CD14-positive monocyte (primary cell): ENCODE results near the gene TAS1R2. TPM values are rescaled to one million over a fixed set of nuclear protein-coding genes. Genes with fewer than 3 reads are reported as not detected.

ENCODE experiments used
- DNase-seq, 3 donors: peaks; one replicate each; pipeline ENCODE4 v3.0.0-alpha.2; 2011 to 2022
- H2AFZ ChIP-seq: 2 replicates; pipeline ENCODE4 v1.6.0; 2012; ENCODE audit warnings: mild to moderate bottlenecking, low read depth, low read length, inconsistent platforms; ENCODE audit not compliant: insufficient read depth, poor library complexity, severe bottlenecking
- H3K27ac ChIP-seq, 2 donors: 1 replicate in 1 of 2; 2 replicates in 1 of 2; pipeline ENCODE4 v1.5.1; 2012 to 2013; ENCODE audit warnings: low read length in 2 of 2, control low read depth in 1 of 2, inconsistent platforms in 1 of 2, low read depth in 1 of 2, mild to moderate bottlenecking in 1 of 2
- H3K27me3 ChIP-seq, 2 donors: one replicate each; pipeline versions ENCODE4 v1.6.0 to v1.6.1; 2011 to 2013; ENCODE audit warnings: low read length in 2 of 2; ENCODE audit not compliant: control insufficient read depth in 2 of 2, insufficient read depth in 2 of 2
- H3K36me3 ChIP-seq, 2 donors: replicated peaks in 1 of 2; 1 replicate in 1 of 2; 2 replicates in 1 of 2; pipeline versions ENCODE4 v1.5.1 to v1.6.1; 2012 to 2013; ENCODE audit warnings: low read length in 2 of 2, control low read depth in 1 of 2, inconsistent platforms in 1 of 2, mild to moderate bottlenecking in 1 of 2; ENCODE audit not compliant: insufficient read depth in 2 of 2, control insufficient read depth in 1 of 2
- H3K4me1 ChIP-seq, 2 donors: 1 replicate in 1 of 2; 2 replicates in 1 of 2; pipeline versions ENCODE4 v1.5.1 to v1.6.1; 2012 to 2013; ENCODE audit warnings: low read length in 2 of 2, control low read depth in 1 of 2, inconsistent platforms in 1 of 2, mild to moderate bottlenecking in 1 of 2, moderate library complexity in 1 of 2; ENCODE audit not compliant: insufficient read depth in 2 of 2, control insufficient read depth in 1 of 2
- H3K4me2 ChIP-seq: replicated peaks from 2 replicates; pipeline ENCODE3; 2012; ENCODE audit warnings: low read length, moderate library complexity, mild to moderate bottlenecking; ENCODE audit not compliant: poor library complexity, severe bottlenecking; ENCODE audit errors: extremely low read depth
- H3K4me3 ChIP-seq, 3 experiments: fragments of 200-600 bp in 1 of 3; sonication (generic) in 1 of 3; replicated peaks in 1 of 3; 1 replicate in 2 of 3; 2 replicates in 1 of 3; pipeline ENCODE4 v1.5.1; 2011 to 2013; ENCODE audit warnings: low read length in 3 of 3, mild to moderate bottlenecking in 3 of 3, control low read depth in 2 of 3, low read depth in 2 of 3, inconsistent platforms in 1 of 3, moderate library complexity in 1 of 3
- H3K79me2 ChIP-seq: 2 replicates; pipeline ENCODE4 v1.6.0; 2012; ENCODE audit warnings: mild to moderate bottlenecking, control low read depth, inconsistent platforms, low read length, moderate library complexity; ENCODE audit not compliant: insufficient read depth
- H3K9ac ChIP-seq: 2 replicates; pipeline ENCODE4 v1.6.0; 2017; ENCODE audit warnings: low read length, mild to moderate bottlenecking; ENCODE audit not compliant: insufficient read depth, poor library complexity, severe bottlenecking
- H3K9me3 ChIP-seq, 2 donors: replicated peaks in 1 of 2; 1 replicate in 1 of 2; 2 replicates in 1 of 2; pipeline versions ENCODE4 v1.5.1 to v1.6.1; 2012 to 2013; ENCODE audit warnings: low read length in 2 of 2, control low read depth in 1 of 2; ENCODE audit not compliant: control insufficient read depth in 1 of 2, insufficient read depth in 1 of 2
- H4K20me1 ChIP-seq: 2 replicates; pipeline ENCODE4 v1.6.0; 2012; ENCODE audit warnings: mild to moderate bottlenecking, low read length, control low read depth, moderate library complexity; ENCODE audit not compliant: insufficient read depth
- H3K27ac Mint-ChIP-seq, 7 donors: one replicate each; pipeline ENCODE4 v1.8.0; 2020; ENCODE audit warnings: mild to moderate bottlenecking in 7 of 7, mixed read lengths in 7 of 7, moderate library complexity in 6 of 7, inconsistent platforms in 2 of 7
- H3K27me3 Mint-ChIP-seq, 3 donors: one replicate each; pipeline ENCODE4 v1.8.0; 2021 to 2022; ENCODE audit warnings: low read depth in 3 of 3, mild to moderate bottlenecking in 3 of 3, mixed read lengths in 3 of 3, moderate library complexity in 3 of 3, inconsistent platforms in 1 of 3
- H3K36me3 Mint-ChIP-seq, 2 donors: one replicate each; pipeline ENCODE4 v1.8.0; 2020; ENCODE audit warnings: mixed read lengths in 2 of 2, inconsistent platforms in 1 of 2, mild to moderate bottlenecking in 1 of 2
- H3K4me1 Mint-ChIP-seq: one replicate; pipeline ENCODE4 v1.8.0; 2020; ENCODE audit warnings: mild to moderate bottlenecking, mixed read lengths
- H3K4me3 Mint-ChIP-seq, 2 donors: one replicate each; pipeline ENCODE4 v1.8.0; 2020; ENCODE audit warnings: mild to moderate bottlenecking in 2 of 2, mixed read lengths in 2 of 2, moderate library complexity in 1 of 2
- H3K9me3 Mint-ChIP-seq, 7 donors: one replicate each; pipeline ENCODE4 v1.8.0; 2020 to 2022; ENCODE audit warnings: mixed read lengths in 7 of 7, mild to moderate bottlenecking in 6 of 7, moderate library complexity in 6 of 7, inconsistent platforms in 2 of 7
- WGBS: methylation state at CpG from one replicate; pipeline ENCODE4 v1.1.5; 2013; ENCODE audit warnings: missing lambda C conversion rate; ENCODE audit not compliant: insufficient coverage; 5-methylcytosine and 5-hydroxymethylcytosine counted together
- intact Hi-C, 2 donors: fragments of 100-400 bp; cut with micrococcal nuclease; formaldehyde crosslinking; loops; one replicate each; pipeline versions ENCODE4 v1.15.0 to v1.15.1; 2023
- polyA plus RNA-seq, 3 donors: library from polyadenylated mRNA; depleted of rRNA in 1 of 3; unstranded in 2 of 3; stranded (reverse) in 1 of 3; fragments of 300-500 nt in 2 of 3; fragments of >200 nt in 1 of 3; fragmentation: Illumina TruSeq in 2 of 3; gene quantifications; 1 replicate in 2 of 3; 2 replicates in 1 of 3; pipeline ENCODE4 v1.2.3, GENCODE V29; 2012 to 2021
- TF ChIP-seq, protein P1 (sequence below): fragments of 200-600 bp; IDR thresholded peaks from one replicate; pipeline ENCODE4 v1.8.0; 2022; ENCODE audit warnings: antibody characterized with exemption, mild to moderate bottlenecking

Gene TAS1R2
- polyA plus RNA-seq, 3 donors, result not detected

DNA sequence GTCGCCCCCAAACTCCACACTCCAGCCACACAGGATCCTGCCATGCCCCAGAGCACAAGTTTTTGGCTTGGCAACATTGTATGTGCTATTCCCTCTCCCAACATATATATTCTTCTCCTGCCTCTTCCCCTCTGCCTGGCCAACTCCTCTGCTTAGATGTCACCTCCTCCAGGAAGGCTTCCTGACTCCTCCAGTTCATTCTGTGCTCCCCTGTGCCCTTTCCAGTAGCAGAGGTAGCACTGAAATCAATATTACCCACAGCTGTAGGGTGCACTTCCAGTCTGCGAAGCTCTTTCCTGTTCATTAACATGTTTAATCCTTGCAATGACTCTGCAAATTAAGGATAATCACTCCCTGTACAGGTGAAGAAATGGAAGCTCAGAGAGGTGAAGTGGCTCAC lies 21.7 kb upstream of the TAS1R2 start:
- H3K9me3 Mint-ChIP-seq, result peaks cover 0 to 4% (median 0%) of the 10 kb centered on the region in 7 donors
- no peak overlapping the region for H3K9ac ChIP-seq
- WGBS, result 100% methylated on average over 1 of the region's 2 CpGs

DNA sequence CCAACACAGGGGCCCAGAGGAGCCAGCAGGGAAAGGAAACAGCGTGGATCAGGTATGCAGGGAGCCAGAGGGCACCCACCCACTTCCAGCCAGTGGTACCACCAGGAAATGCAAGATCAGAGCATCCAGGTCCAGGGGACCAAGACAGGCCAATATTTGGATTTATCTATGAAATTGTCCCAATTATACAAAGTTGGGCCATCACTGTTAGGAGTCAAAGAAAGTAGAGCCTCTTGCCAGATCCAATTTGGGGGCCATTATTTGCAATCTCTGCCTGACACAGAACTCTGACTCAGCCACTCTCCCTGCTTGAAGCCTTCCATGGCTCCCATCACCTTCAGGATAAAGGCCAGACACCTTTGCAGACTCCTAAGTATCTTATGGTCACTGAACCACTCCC lies 21.1 kb upstream of the TAS1R2 start:
- H3K36me3 Mint-ChIP-seq, result peaks cover 39 to 64% of the 10 kb centered on the region in 2 donors
- WGBS, result 86% methylated on average over 1 of the region's 1 CpG
- Histone ChIP-seq H3K36me3 (peaks cover 30 to 43% of the 10 kb centered on the region in 2 donors), H3K9me3 (no peaks in the 10 kb centered on the region), H3K4me2 (no peak overlapping the region), H3K4me3 (no peak overlapping the region), H3K27me3 (no peaks in the 10 kb centered on the region), H2AFZ (no peak overlapping the region), H3K79me2 (no peaks in the 10 kb centered on the region), H3K9ac (no peak overlapping the region), H3K27ac (no peak overlapping the region), H4K20me1 (no peaks in the 10 kb centered on the region), H3K4me1 (no peaks in the 10 kb centered on the region)
- TF ChIP-seq, protein P1, sequence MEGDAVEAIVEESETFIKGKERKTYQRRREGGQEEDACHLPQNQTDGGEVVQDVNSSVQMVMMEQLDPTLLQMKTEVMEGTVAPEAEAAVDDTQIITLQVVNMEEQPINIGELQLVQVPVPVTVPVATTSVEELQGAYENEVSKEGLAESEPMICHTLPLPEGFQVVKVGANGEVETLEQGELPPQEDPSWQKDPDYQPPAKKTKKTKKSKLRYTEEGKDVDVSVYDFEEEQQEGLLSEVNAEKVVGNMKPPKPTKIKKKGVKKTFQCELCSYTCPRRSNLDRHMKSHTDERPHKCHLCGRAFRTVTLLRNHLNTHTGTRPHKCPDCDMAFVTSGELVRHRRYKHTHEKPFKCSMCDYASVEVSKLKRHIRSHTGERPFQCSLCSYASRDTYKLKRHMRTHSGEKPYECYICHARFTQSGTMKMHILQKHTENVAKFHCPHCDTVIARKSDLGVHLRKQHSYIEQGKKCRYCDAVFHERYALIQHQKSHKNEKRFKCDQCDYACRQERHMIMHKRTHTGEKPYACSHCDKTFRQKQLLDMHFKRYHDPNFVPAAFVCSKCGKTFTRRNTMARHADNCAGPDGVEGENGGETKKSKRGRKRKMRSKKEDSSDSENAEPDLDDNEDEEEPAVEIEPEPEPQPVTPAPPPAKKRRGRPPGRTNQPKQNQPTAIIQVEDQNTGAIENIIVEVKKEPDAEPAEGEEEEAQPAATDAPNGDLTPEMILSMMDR, result no peak
- H3K4me3 Mint-ChIP-seq, result no peak overlapping the region
- DNase-seq, result no peak
- H3K27ac Mint-ChIP-seq, result peak overlapping the region in 2 of 7 donors; percentile 8 to 32
- no peaks in the 10 kb centered on the region for H3K27me3 Mint-ChIP-seq
- no peaks in the 10 kb centered on the region for H3K4me1 Mint-ChIP-seq
- intact Hi-C loops, result no loop called here
- H3K9me3 Mint-ChIP-seq, result no peaks in the 10 kb centered on the region

More for the DNA sequence above, 21.7 kb upstream of the TAS1R2 start:
- H3K27ac ChIP-seq, result no peak overlapping the region
- H4K20me1 ChIP-seq, result no peaks in the 10 kb centered on the region
- peaks cover 33 to 44% of the 10 kb centered on the region in 2 donors for H3K36me3 ChIP-seq
- H2AFZ ChIP-seq, result no peak overlapping the region
- no peaks in the 10 kb centered on the region for H3K27me3 ChIP-seq
- Mint-ChIP-seq H3K36me3 (peaks cover 42 to 65% of the 10 kb centered on the region in 2 donors), H3K4me3 (no peak overlapping the region), H3K4me1 (no peaks in the 10 kb centered on the region), H3K27ac (no peak overlapping the region), H3K27me3 (no peaks in the 10 kb centered on the region)
- no peak overlapping the region for H3K4me2 ChIP-seq
- no peaks in the 10 kb centered on the region for H3K79me2 ChIP-seq
- TF ChIP-seq, protein P1, result no peak
- H3K4me3 ChIP-seq, result no peak overlapping the region
- intact Hi-C loops, result no loop called here
- H3K4me1 ChIP-seq, result no peaks in the 10 kb centered on the region
- no peak for DNase-seq
- no peaks in the 10 kb centered on the region for H3K9me3 ChIP-seq
